GM12891 (cell line): ENCODE data around the gene KCNG2.

Source experiments
- PAX5 ChIP-seq: IDR thresholded peaks from 2 replicates; pipeline ENCODE4 v1.6.1; 2011; ENCODE audit warnings: low read length, moderate library complexity, mild to moderate bottlenecking; ENCODE audit not compliant: insufficient read depth, severe bottlenecking
- POLR2A ChIP-seq: IDR thresholded peaks from 2 replicates; pipeline ENCODE4 v1.6.1; 2011; ENCODE audit warnings: low read depth, low read length, control low read depth
- POLR2AphosphoS5 ChIP-seq: IDR thresholded peaks from 2 replicates; pipeline ENCODE4 v1.6.1; 2011; ENCODE audit warnings: low read depth, low read length, control low read depth
- POU2F2 ChIP-seq: IDR thresholded peaks from 2 replicates; pipeline ENCODE4 v1.6.1; 2011; ENCODE audit warnings: low read depth, mild to moderate bottlenecking, control low read depth, low read length, moderate library complexity
- SPI1 ChIP-seq: IDR thresholded peaks from 2 replicates; pipeline ENCODE4 v1.6.1; 2011; ENCODE audit warnings: low read depth, low read length, control low read depth
- TAF1 ChIP-seq: IDR thresholded peaks from 2 replicates; pipeline ENCODE4 v1.6.1; 2011; ENCODE audit warnings: low read depth, low read length, control low read depth

DNA sequence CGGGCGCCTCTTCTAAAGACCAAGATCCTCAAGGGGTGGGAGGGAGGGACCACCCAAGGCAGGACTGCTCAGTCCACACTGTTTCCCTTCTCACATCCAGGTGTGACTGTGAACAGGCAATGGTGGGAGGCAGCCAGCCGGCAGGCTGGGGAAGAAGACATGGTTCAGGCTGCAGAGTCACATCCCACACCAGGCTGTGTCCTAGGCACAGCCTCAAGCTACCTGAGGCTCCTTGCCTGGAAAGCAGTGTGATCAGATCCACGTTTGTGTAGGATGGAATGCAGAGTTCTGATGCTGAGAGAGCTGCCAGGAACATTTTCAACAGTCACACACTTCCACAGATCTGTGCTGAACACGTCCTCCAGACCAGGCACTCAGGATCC, 137.4 kb downstream of the KCNG2 start:
- no peak for TF ChIP-seq POLR2A
- TF ChIP-seq TAF1: no peak
- no peak for TF ChIP-seq SPI1
- TF ChIP-seq PAX5: no peak
- TF ChIP-seq POLR2AphosphoS5: no peak
- TF ChIP-seq POU2F2: no peak
